Cardiac fibroblast (primary cell): ENCODE measurements around the gene TAAR1.

Experiments used
- DNase-seq, 2 donors: peaks; one replicate each; pipeline versions ENCODE4 v3.0.0 to v3.0.0-alpha.2; 2010; ENCODE audit warnings: low read depth in 2 of 2
- H3K4me3 ChIP-seq, 2 donors: replicated peaks in 1 of 2; 1 replicate in 1 of 2; 2 replicates in 1 of 2; pipeline ENCODE4 v1.5.1; 2011; ENCODE audit warnings: low read depth in 2 of 2, low read length in 2 of 2, mild to moderate bottlenecking in 2 of 2, moderate library complexity in 1 of 2
- CTCF ChIP-seq: IDR thresholded peaks from one replicate; pipeline ENCODE4 v1.5.1; 2011; ENCODE audit warnings: low read depth, mild to moderate bottlenecking, low read length, inconsistent platforms

The TAAR1 gene

DNA sequence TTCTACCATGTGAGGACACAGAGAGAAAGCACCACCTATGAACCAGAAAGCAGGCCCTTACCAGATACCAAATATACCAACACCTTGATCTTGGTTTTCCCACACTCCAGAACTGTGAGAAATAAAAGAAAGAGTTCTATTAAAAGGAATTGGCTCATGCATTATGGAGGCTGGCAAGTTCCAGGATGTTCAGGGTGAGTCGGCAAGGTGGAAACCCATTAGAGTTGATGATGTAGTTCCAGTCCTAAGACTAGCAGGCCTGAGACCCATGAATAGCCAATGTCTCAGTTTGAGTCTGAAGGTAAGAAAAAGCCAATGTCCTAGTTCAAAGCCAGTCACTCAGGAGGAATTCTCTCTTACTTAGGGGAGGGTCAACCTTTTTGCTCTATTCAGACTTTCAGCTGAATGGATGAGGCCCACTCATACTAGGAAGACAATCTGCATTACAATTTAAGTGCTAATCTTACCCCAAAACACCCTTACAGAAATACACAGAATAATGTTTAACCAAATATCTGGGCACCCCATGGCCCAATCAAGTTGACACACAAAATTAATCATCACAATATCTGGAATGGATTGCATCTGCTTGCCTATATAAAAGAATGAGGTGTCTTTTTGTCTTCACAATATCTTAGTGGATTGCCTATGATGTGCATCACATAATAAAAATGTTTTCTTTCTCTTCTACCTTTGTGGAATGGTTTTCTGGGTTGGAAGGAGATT is 5.5 kb upstream of the TAAR1 start:
- H3K4me3 ChIP-seq = no peak overlapping the region
- no peak for DNase-seq
- TF ChIP-seq CTCF = no peak

DNA sequence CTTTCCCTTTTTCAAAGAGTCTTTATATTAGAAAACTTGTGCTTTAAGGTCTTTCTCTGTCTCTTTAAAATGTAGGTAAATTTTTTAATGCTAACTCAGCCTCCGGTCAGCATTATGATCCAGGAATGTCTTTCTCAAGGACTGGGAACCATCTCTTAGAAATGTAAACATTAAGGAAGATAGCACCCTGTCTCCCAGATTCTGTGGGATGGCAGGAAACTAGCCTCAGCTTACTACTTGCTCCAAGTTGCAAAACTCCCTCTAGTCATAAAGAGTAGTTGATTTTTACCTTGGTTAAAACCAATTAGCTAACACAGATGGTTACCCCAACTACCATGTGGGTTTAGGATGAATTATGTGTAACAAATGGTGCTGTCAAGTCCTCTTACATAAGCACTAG is 4.7 kb upstream of the TAAR1 start:
- no peak for DNase-seq
- H3K4me3 ChIP-seq = no peak overlapping the region
- no peak for TF ChIP-seq CTCF

DNA sequence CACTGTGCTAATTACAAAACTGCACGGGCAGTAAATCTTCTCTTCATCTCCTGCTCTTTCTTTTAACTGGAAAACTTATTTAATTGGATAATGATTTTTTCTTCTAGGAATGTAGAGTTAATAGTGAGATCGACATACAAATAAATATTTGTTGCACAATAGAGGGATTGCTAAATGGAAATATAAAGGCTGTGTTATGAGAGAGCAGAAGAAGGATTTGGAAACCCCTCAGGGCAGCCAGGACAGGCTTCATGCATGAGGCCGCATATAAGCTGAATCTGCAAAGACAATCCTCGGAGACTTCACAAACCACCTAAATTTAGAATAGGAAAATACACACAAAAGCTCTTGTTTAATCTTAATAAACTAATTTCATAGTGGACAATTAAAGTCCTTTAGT is 2.9 kb upstream of the TAAR1 start:
- H3K4me3 ChIP-seq = no peak overlapping the region
- no peak for TF ChIP-seq CTCF
- no peak for DNase-seq

DNA sequence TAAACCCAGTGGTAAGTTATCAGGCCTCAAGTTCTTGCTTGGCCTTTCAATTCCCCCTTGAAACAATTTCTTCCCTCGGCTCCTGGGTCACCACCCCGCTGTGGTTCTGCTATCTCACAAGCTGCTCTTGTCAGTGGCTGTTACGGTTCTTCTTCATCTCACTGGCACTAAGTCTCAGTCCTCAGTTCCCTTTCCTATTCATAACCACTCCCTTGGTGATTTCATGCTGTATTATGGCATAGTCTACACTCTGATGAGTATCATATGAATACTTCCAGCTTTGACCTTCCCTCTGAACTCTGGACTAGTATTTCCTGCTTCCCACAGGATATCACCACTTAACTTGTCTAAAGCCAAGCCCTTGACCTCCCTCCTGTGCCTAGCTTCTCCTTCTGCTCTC is 7.9 kb downstream of the TAAR1 start:
- TF ChIP-seq CTCF = no peak
- H3K4me3 ChIP-seq = no peak overlapping the region
- DNase-seq = no peak

DNA sequence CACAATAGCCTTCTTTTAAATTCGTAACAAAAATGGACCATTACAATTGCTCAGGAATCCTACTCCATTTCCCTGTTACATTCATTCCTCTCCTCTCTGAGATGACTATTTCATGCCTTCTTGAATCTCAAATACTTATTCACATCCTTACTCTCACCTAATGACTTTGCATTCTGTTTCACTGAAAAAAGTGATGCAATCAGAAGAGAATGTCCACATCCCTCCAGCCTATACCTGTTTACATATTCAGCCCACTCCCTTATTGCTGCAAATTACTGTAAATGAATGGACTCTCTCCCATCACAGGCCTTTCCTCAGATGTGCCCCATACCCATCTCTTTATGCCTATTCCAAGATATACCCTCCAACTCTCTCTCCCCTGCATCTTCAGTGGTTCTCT is 8.6 kb downstream of the TAAR1 start:
- TF ChIP-seq CTCF = no peak
- DNase-seq = no peak
- H3K4me3 ChIP-seq = no peak overlapping the region

DNA sequence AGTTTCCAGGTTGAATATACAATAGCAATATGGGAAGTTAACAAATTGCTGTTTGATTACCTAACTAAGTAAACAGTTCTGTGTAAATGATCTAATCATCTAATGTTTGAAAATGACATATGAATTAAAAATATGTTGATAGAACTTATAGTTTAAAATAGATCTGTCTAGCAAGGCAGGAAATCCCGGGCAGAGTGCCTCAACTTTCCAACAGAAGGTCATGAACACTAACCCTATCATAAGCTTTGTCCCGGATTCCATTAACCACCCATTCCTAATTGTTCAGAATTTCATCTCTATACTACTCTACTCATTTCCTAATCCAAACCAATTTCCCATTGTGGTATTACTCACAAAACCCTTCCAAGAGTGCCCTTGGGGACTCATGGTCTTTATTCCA is 10.2 kb downstream of the TAAR1 start:
- no peak overlapping the region for H3K4me3 ChIP-seq
- TF ChIP-seq CTCF = no peak
- no peak for DNase-seq

DNA sequence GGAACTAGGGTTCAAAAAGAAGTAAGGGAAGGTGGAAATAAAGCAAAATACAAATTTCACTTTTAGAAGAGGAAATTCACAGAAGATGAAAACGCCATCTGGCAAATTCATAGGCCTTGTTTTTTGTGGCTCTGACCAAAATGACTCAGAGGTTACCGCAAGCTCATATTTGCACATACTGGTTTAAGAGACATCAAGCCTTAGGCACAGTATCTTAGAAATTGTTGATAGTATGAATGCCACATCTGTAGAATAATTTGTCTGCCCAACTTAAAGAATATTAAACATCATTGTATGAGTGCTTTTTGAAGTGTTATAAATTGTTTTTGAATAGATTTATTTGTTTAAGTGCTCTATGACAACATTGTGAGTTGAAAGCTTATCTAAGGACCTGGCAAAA is 10.6 kb downstream of the TAAR1 start:
- peak; percentile 58 to 71 for DNase-seq
- no peak overlapping the region for H3K4me3 ChIP-seq
- no peak for TF ChIP-seq CTCF
